K562 (cell line): ENCODE results near the gene IL27RA. TPM values are rescaled to one million over a fixed set of nuclear protein-coding genes. Genes with fewer than 3 reads are reported as not detected.

Experiments used
- ASH1L ChIP-seq: fragments of 450-650 bp; IDR thresholded peaks from 2 replicates; pipeline ENCODE4 v1.6.1; 2018; ENCODE audit warnings: borderline replicate concordance, mild to moderate bottlenecking, low read depth; ENCODE audit not compliant: partially characterized antibody
- CREM ChIP-seq: IDR thresholded peaks from 2 replicates; pipeline ENCODE4 v1.6.1; 2014; ENCODE audit warnings: antibody characterized with exemption, low read depth
- EHMT2 ChIP-seq: fragments of 450-650 bp; IDR thresholded peaks from 2 replicates; pipeline ENCODE4 v1.6.1; 2018; ENCODE audit warnings: antibody characterized with exemption
- GATAD2B ChIP-seq: fragments of 450-650 bp; IDR thresholded peaks from 2 replicates; pipeline ENCODE4 v1.6.1; 2017; ENCODE audit warnings: mild to moderate bottlenecking, borderline replicate concordance
- KAT2B ChIP-seq: IDR thresholded peaks from one replicate; pipeline ENCODE4 v1.6.1; 2012; ENCODE audit warnings: low read depth, mild to moderate bottlenecking, control low read depth, inconsistent platforms, low read length, moderate library complexity
- LEF1 ChIP-seq: fragments of 450-650 bp; IDR thresholded peaks from 2 replicates; pipeline ENCODE4 v1.6.1; 2016; ENCODE audit warnings: mild to moderate bottlenecking
- MBD1 ChIP-seq: fragments of 250-450 bp; sonication (Bioruptor Pico); IDR thresholded peaks from 2 replicates; pipeline ENCODE4 v1.8.0; 2022; ENCODE audit warnings: inconsistent platforms
- MXI1 ChIP-seq: IDR thresholded peaks from 2 replicates; pipeline ENCODE4 v1.6.1; 2011; ENCODE audit warnings: low read depth, mild to moderate bottlenecking, improper control_type of control experiment, low read length
- NCOA1 ChIP-seq: fragments of 450-650 bp; IDR thresholded peaks from 2 replicates; pipeline ENCODE4 v1.6.1; 2016; ENCODE audit warnings: low read depth
- NEUROD1 ChIP-seq: fragments of 150-350 bp; IDR thresholded peaks from 2 replicates; pipeline ENCODE4 v1.6.1; 2014; ENCODE audit warnings: borderline replicate concordance, low read length, low read depth; ENCODE audit not compliant: partially characterized antibody
- NKRF ChIP-seq: fragments of 450-650 bp; IDR thresholded peaks from 2 replicates; pipeline ENCODE4 v1.6.1; 2016; ENCODE audit warnings: borderline replicate concordance
- PML ChIP-seq: IDR thresholded peaks from 2 replicates; pipeline ENCODE4 v1.6.1; 2012; ENCODE audit warnings: low read length, inconsistent platforms
- POLR2A ChIP-seq: fragments of 450-650 bp; conservative IDR thresholded peaks from 2 replicates; pipeline ENCODE4 v1.6.1; 2016
- PRDM10 ChIP-seq: fragments of 450-650 bp; IDR thresholded peaks from 2 replicates; pipeline ENCODE4 v1.6.1; 2018; ENCODE audit not compliant: partially characterized antibody
- RFX7 ChIP-seq: fragments of 250-450 bp; sonication (Bioruptor Pico); IDR thresholded peaks from 2 replicates; pipeline ENCODE4 v1.5.1; 2021; ENCODE audit warnings: mild to moderate bottlenecking
- TBP ChIP-seq: optimal IDR thresholded peaks from 2 replicates; pipeline ENCODE3; 2011; ENCODE audit warnings: low read depth, low read length, improper control_type of control experiment
- ZFPM2 ChIP-seq: fragments of 250-450 bp; sonication (Bioruptor Pico); IDR thresholded peaks from 2 replicates; pipeline ENCODE4 v1.5.1; 2022; ENCODE audit warnings: mild to moderate bottlenecking
- ZHX1 ChIP-seq: fragments of 150-350 bp; conservative IDR thresholded peaks from 2 replicates; pipeline ENCODE4 v1.6.1; 2014; ENCODE audit warnings: low read length
- ZNF263 ChIP-seq: sonication (generic); formaldehyde crosslinking; IDR thresholded peaks from 2 replicates; pipeline ENCODE4 v1.8.0; 2022; ENCODE audit warnings: mild to moderate bottlenecking, missing genetic modification reagents, borderline replicate concordance
- ZSCAN32 ChIP-seq: fragments of 450-650 bp; formaldehyde crosslinking; IDR thresholded peaks from 2 replicates; pipeline ENCODE4 v1.4.0; 2020; ENCODE audit warnings: mild to moderate bottlenecking, moderate library complexity
- polyA plus RNA-seq, 8 experiments: library from polyadenylated mRNA; depleted of rRNA in 4 of 8; stranded (reverse) in 5 of 8; unstranded in 3 of 8; fragments of >200 nt; fragmentation: Nextera tagmentation in 2 of 8; fragmentation: Illumina TruSeq in 1 of 8; extraction: Ambion mirVana in 2 of 8; extraction: Trizol in 1 of 8; gene quantifications; 2 replicates each; pipeline versions ENCODE4 v1.2.1 to v1.2.3, GENCODE V29; 2011 to 2014; ENCODE audit warnings: inconsistent platforms in 1 of 8, missing spikeins in 1 of 8
- total RNA-seq, 7 experiments: library from RNA; depleted of rRNA in 6 of 7; stranded (reverse); fragments of >200 nt in 6 of 7; fragmentation: Illumina TruSeq in 2 of 7; extraction: Trizol in 2 of 7; gene quantifications; 2 replicates each; pipeline versions ENCODE4 v1.2.1 to v1.2.3, GENCODE V29; 2011 to 2021; ENCODE audit warnings: low replicate concordance in 1 of 7

Gene IL27RA
- total and polyA plus RNA-seq, 9 of the 15 experiments (the other 6 are each of a cell fraction or from before 2014, with no cell fraction given) = 1.9 to 15.9 (median 12.0) TPM

GRCh38 chr19:14006085-14006765, 25.3 kb upstream of the IL27RA start, which contains the start of gene RFX1 (continued):
- TF ChIP-seq ZFPM2 (CRISPR knock-in tag) (no peak), NCOA1 (no peak), NKRF (peak; percentile 65), ZSCAN32 (CRISPR knock-in tag) (no peak), PML (no peak), POLR2A (no peak), MXI1 (peak; percentile 100), TBP (peak; percentile 14), CREM (peak; percentile 96), GATAD2B (no peak), ZNF263 (no peak), NEUROD1 (peak; percentile 100), KAT2B (no peak), LEF1 (peak; percentile 27; the same call in 1 of the 2 replicates), ZHX1 (peak; percentile 99), MBD1 (CRISPR knock-in tag) (no peak), ASH1L (peak; percentile 100), RFX7 (CRISPR knock-in tag) (no peak), PRDM10 (no peak), EHMT2 (no peak)
